ENCODE results near the gene VPS13D. TPM values are rescaled to one million over a fixed set of nuclear protein-coding genes. Genes with fewer than 3 reads are reported as not detected.
"Not testable (repeated sequence)": the region's sequence is repeated elsewhere in the genome, so short reads cannot be mapped to it uniquely, and the experiment has no call there.

The VPS13D gene
- polyA plus RNA-seq, 1 donor, result 17.2 TPM

- no peak for DNase-seq (ENCODE audit: low read depth)
Observed at GRCh38 chr1:12369258-12369657, 139.4 kb downstream of the VPS13D start.

- DNase-seq (ENCODE audit: low read depth), result no peak
Observed at GRCh38 chr1:12370333-12370975, 140.6 kb downstream of the VPS13D start.

GRCh38 chr1:12371053-12371452 lies 141.2 kb downstream of the VPS13D start:
- no peak for DNase-seq (ENCODE audit: low read depth)

GRCh38 chr1:12372180-12372579 lies 142.3 kb downstream of the VPS13D start:
- no peak for DNase-seq (ENCODE audit: low read depth)

GRCh38 chr1:12372761-12373160 lies 142.9 kb downstream of the VPS13D start:
- no peak for DNase-seq (ENCODE audit: low read depth)

GRCh38 chr1:12375133-12375829 lies 145.5 kb downstream of the VPS13D start:
- DNase-seq (ENCODE audit: low read depth), result no peak

DNA sequence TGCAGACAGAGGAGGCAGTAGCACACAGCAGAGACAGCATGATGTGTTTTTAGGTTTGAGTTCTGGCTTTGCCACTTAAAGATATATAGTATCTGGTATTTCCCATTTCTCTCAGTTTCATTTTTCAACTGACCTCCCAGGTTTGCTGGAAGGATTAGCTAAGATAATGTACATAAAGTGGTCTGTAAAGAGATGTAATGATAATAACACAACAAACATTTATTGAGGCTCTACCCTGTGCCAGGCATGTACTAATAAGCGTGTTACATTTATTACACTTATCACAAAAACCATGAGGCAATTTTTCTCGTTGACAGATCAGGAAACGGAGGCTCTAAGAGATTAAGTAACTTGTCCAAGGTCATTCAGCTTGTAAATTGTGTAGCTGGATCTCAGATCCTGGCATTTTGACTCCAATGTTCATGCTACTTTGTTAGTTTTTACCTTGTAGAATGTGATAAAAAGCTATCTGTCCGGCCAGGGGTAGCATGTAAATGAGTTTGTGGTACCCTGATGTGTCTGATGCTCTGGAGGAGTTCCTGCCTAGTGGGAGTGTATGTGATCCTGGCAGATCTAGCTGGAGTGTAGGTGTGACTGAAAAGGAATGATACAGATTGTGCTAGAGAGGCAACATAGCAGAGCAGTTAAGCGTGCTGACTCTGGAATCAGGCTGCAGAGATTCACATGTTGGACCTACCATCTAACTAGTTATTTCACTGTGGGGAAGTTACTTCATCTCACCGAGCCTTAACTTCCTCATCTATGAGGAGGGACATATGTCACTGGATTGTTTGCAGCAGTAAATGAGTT lies 146.6 kb downstream of the VPS13D start:
- DNase-seq (ENCODE audit: low read depth), result no peak

DNA sequence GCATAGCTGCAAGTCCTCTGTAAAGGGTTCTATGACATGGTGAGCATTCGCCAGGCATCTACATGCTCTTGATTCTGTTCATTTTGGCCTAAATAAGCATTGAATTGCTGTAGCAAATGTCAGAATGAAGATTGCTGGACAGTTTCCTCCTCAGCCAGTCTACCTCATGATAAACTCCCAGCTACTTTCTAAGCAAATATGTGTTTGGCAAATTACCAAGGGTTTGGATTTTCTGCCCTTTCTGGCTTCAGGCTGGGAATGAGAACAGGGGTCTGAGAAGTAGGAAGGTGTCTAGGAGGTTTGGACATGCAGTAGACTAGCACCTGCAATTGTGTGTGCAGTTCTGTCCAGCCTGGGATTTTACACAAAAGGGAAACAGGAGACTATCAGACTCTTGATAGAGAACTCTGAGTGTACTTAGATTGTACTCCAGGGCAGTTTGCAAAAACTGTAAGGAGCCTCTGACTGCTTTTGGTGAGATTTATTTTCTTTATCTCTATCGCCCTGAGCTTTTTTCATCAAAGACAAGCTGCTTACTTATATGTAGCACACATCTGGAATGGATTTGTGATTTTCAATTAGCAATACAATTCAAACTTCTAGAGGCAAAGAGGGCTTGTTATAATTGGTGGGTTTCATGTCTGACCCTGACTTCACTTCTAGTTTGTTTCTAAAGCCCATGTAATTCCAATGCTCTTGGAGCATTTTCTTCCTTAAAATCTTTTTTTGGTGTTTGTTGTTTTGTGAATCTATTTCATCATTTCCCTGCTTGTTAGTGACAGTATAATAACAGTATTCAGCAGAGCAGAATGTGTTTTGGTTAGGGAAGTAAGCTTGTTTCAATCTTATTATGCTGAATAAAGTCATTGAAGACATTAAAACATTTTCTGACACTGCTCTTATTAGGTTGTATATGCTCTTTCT lies 150.8 kb downstream of the VPS13D start:
- DNase-seq (ENCODE audit: low read depth), result no peak

DNA sequence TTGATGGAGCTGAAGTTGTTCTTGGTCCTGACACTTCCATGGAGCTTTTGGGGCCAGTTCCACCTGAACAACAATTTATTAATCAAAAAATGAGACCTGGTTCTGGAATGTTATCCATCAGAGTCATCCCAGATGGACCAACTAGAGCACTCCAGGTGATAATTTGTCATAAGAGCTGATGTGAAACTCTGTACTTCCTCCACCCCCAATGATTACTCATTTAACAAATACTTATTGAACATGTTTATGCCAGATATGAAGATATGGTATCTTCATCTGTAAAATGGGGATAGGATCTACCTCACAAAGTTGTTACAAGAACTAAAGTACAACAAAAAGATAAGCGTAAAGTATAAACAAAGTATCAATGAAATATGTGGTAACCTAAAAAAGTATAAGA lies 153.2 kb downstream of the VPS13D start:
- DNase-seq (ENCODE audit: low read depth), result no peak

DNA sequence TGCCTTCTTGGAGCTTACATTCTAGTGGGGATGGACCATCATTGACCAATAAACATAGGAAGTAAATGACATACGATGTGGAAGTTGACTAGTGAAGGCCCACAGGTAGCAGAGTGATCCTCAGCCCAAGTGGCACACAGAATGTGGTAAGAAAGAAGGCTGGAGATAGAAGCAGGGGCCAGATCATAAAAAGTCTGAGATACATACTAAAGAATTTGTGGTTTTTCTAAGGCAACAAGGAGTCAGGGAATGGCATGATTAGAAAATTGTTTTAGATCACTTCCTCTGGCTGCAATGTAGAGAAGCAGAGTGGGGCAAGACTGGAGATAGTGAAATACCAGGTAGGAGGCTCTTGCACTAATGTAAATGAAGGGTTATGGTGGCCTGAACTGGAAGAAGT lies 154.0 kb downstream of the VPS13D start:
- no peak for DNase-seq (ENCODE audit: low read depth)

- no peak for DNase-seq (ENCODE audit: low read depth)
Observed at GRCh38 chr1:12384836-12385456, 155.1 kb downstream of the VPS13D start.

GRCh38 chr1:12386130-12386529 lies 156.3 kb downstream of the VPS13D start:
- no peak for DNase-seq (ENCODE audit: low read depth)

- DNase-seq (ENCODE audit: low read depth), result no peak
Observed at GRCh38 chr1:12387641-12388040, 157.8 kb downstream of the VPS13D start.

GRCh38 chr1:12390296-12390695 lies 160.5 kb downstream of the VPS13D start:
- DNase-seq (ENCODE audit: low read depth), result not testable (repeated sequence)

- DNase-seq (ENCODE audit: low read depth), result no peak
Observed at GRCh38 chr1:12397462-12398450, 167.9 kb downstream of the VPS13D start.

DNA sequence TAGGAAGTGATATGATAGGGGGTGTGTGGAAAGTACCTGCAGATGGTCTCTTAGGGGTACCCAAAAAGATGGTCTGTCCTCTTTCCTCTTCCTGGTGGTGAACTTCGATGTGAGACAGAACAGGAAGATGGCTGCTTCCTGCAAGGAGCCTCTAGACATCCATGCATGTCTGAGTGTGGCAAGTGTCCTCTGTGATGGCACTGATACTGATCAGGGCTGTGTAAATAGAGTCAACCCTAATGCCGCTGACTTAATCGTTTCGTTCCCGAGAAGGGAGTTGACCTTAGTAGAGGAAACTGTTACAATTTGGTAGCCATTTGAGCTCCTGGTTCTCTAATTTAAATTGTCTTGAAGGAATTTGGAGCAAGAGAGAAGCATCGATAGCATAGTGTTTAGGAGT lies 168.6 kb downstream of the VPS13D start:
- DNase-seq (ENCODE audit: low read depth), result no peak

GRCh38 chr1:12400027-12400693 lies 170.3 kb downstream of the VPS13D start:
- DNase-seq (ENCODE audit: low read depth), result no peak

DNA sequence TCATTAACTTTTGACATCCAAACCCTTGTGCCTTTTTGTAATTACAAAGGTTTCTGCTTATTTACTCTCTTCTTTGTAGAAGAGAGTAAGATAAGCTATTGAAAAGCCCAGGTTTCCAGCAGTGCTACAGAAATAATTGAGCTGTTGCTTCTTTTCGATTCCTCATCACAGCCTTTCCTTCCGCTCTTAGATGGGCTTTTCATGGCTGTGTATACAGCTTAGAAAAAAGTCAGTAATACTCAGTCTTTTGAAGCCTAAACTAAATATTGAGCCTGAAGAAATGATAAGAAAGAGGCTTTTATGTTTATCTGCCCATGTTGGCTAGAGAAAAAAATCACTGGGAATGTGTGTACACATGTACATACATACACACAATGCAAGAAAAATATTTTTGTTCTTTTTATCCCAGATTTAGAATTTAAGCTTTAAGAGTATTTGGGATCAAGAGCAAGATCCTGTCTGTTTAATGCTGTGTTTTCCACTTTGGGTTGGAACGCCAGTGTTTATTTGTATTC lies 172.4 kb downstream of the VPS13D start:
- DNase-seq (ENCODE audit: low read depth), result no peak

DNA sequence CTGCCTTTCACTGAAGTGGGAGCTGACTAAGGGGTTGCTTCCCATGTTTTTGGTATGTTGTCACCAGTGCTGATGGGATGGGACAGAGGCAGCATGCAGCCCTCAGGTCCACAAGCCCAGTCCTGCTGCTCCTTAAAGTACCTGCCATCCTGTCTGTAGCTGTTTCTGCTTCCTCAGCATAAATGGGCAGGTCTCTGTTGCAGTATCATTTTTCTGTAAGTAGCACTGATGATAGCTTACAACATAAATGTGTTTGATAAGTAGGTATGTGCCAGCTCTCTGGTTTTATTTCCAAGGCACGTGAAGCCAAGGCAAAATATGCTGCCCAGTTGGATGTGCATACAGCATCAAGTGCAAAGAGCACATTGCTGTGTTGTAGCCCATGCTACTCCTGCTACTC lies 173.0 kb downstream of the VPS13D start:
- DNase-seq (ENCODE audit: low read depth), result no peak

Data from forelimb muscle (tissue), 1 donor.